Activated naive CD4-positive, alpha-beta T cell treated with anti-CD3 and anti-CD28 coated beads, Interleukin-2, amount 10 ng/mL, durations not matched to agents 7 days and 5 days (primary cell): ENCODE data around the gene UBE2QL1.

Source experiments
- CTCF ChIA-PET: fragments of 350-600 bp; sonication (Branson Sonifier 250); formaldehyde crosslinking; loops from one replicate; lab custom pipeline; 2021; ENCODE audit warnings: antibody characterized with exemption; lab: Charles Lee
- DNase-seq: peaks from one replicate; pipeline ENCODE4 v3.0.0-alpha.2; 2020
- H3K27ac Mint-ChIP-seq: one replicate; pipeline ENCODE4 v1.8.0; 2021; ENCODE audit warnings: mild to moderate bottlenecking, moderate library complexity, mixed read lengths
- H3K27me3 Mint-ChIP-seq: one replicate; pipeline ENCODE4 v1.8.0; 2021; ENCODE audit warnings: mild to moderate bottlenecking, mixed read lengths
- H3K36me3 Mint-ChIP-seq: one replicate; pipeline ENCODE4 v1.8.0; 2021; ENCODE audit warnings: mixed read lengths
- H3K4me1 Mint-ChIP-seq: one replicate; pipeline ENCODE4 v1.8.0; 2021; ENCODE audit warnings: mixed read lengths
- H3K4me3 Mint-ChIP-seq: one replicate; pipeline ENCODE4 v1.8.0; 2021; ENCODE audit warnings: mild to moderate bottlenecking, moderate library complexity, mixed read lengths
- H3K9me3 Mint-ChIP-seq: one replicate; pipeline ENCODE4 v1.8.0; 2021; ENCODE audit warnings: mixed read lengths

Gene UBE2QL1

DNA sequence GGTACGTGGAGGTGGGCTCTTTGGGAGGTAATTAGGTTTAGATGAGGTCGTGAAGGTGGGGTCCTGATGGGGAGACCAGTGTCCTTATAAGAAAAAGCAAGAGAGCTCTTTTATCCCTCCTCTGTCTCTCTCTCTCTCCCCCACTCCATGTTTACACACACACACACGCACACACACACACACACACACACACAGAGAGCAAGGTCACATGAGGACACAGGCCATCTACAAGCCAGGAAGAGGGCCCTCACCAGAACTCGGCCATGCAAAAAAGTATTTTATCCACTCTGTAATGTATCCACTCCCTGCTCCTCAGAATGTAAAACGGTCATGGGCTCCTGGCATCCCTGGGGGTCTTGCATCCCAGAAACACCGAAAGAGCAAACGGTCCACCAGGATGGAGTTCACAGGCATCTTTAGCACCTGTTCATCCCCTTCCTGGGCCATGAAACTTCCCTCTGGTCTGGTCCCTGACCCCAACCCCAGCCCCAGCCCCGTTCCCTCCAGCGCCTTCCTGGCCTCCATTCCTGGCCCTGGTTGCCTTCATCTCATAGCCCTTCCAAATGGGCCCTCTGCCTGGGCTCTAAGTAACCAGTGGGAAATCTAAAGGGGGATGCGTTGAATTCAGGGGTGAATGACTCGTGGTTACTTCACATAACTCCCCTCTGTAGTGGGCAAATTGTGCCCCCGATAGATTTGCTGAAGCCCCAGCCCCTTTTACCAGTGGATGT, 95.3 kb downstream of the UBE2QL1 start:
- H3K4me3 Mint-ChIP-seq: no peak overlapping the region
- no peak for DNase-seq
- no peaks in the 10 kb centered on the region for H3K9me3 Mint-ChIP-seq
- H3K4me1 Mint-ChIP-seq: no peaks in the 10 kb centered on the region
- peaks cover 16% of the 10 kb centered on the region for H3K27me3 Mint-ChIP-seq
- CTCF ChIA-PET: no interaction called here
- H3K27ac Mint-ChIP-seq: no peak overlapping the region
- no peaks in the 10 kb centered on the region for H3K36me3 Mint-ChIP-seq
